GDM1 (cell line): ENCODE results near the gene CIAPIN1.
"Not testable (repeated sequence)": the region's sequence is repeated elsewhere in the genome, so short reads cannot be mapped to it uniquely, and the experiment has no call there.

ENCODE experiments used
- DNase-seq: peaks from one replicate; lab custom pipeline; 2025; lab: John Stamatoyannopoulos, UW

CIAPIN1 gene

DNA sequence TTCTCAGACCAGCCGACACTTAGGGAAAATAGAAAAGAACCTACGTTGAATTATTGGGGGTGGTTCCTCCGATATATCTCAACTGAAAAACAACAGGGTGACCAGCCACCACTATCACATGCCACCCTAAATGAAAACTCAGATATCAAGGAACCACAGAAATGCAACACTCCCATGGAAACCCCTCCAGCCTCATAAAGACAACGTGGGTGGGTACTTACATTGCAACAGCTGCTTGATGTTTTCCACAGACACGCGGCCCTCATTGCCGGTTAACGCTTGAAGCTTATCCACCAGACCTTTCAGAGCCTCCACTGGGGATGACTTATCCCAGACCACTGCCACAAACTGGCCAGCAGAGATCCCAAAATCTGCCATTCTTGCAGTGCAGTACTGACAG lies 6.6 kb downstream of the CIAPIN1 start:
- not testable (repeated sequence) for DNase-seq

DNA sequence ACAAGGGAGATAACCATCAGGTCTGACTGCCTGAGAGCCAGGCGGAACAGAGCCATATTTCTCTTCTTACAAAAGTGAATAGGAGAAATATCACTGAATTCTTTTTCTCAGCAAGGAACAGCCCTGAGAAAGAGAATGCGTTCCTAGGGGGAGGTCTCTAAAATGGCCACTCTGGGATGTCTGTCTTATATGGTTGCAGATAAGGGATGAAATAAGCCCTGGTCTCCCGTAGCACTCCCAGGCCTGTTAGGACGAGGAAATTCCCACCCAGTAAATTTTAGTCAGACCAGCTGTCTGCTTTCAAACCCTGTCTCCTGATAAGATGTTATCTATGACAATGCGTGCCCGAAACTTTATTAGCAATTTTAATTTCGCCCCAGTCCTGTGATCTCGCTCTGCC lies 7.2 kb downstream of the CIAPIN1 start:
- not testable (repeated sequence) for DNase-seq

GRCh38 chr16:57435838-57436237 lies 11.3 kb downstream of the CIAPIN1 start:
- DNase-seq, result no peak

DNA sequence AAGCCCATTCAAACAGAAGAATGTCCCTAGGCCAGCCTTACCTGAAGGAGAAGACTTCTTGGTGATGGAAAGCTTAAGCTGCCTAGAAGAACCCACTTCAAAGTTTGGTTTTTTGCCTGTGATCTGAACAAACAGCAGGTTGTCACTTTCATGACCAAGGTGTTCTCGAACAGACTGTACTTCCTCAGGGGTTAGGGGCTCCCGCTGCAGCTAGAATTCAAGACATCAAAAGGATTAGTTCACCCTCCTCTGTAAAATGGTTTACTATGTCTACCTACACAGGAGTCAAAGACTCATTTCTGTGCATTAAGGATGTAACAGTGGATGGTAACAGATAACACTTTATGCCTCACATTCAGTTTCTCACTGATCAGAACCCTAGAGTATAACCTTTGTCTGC lies 13.2 kb downstream of the CIAPIN1 start:
- DNase-seq, result no peak

GRCh38 chr16:57432989-57433388 lies 14.2 kb downstream of the CIAPIN1 start:
- DNase-seq, result no peak

DNA sequence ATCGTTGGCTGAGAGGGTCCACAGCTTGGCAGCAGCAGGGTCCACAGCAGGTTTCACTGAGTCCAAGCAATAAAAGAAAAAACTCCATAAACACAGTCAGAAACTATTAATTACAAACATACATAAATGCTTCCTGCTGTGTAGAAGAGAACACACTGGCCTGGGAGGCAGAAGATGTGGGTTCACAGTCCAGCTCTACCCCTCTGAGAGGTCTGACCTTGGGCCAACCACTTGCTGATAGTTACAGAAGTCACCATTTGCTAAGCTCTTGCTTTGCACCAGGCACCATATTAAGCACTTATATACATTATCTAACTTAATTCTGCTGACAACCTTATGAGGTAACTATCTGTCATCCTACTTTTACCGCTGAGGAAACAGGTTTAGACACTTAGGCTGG lies 14.7 kb downstream of the CIAPIN1 start:
- no peak for DNase-seq

DNA sequence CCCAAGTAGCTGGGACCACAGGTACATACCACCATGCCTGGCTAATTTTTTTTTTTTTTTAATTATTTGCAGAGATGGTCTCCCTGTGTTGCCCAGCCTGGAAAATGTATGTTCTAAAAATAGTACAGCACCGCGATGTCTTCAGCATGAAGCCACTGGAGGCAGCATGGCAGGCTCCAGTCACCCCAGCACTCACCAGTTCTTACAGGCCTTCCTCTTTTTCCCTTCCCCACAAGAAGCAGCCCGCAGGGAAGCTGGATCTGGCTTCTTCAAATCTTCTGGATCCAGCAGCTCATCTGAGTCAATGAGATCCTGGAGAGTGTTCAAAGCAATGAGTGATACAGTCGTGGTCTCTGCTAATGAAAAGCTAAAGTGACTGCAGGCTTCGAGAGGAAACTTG lies 16.2 kb downstream of the CIAPIN1 start:
- no peak for DNase-seq

GRCh38 chr16:57427824-57428223 lies 19.4 kb downstream of the CIAPIN1 start:
- DNase-seq, result no peak

- no peak for DNase-seq
Observed at GRCh38 chr16:57427307-57427706, 19.9 kb downstream of the CIAPIN1 start.

- DNase-seq, result no peak
Observed at GRCh38 chr16:57426356-57426755, 20.8 kb downstream of the CIAPIN1 start.

GRCh38 chr16:57424583-57424982 lies 22.6 kb downstream of the CIAPIN1 start:
- DNase-seq, result no peak

- DNase-seq, result no peak
Observed at GRCh38 chr16:57423152-57423551, 24.0 kb downstream of the CIAPIN1 start.

GRCh38 chr16:57422026-57422944 lies 24.9 kb downstream of the CIAPIN1 start:
- DNase-seq, result no peak

GRCh38 chr16:57419506-57419905 lies 27.7 kb downstream of the CIAPIN1 start:
- DNase-seq, result no peak

GRCh38 chr16:57416084-57416483 lies 31.1 kb downstream of the CIAPIN1 start:
- DNase-seq, result no peak

DNA sequence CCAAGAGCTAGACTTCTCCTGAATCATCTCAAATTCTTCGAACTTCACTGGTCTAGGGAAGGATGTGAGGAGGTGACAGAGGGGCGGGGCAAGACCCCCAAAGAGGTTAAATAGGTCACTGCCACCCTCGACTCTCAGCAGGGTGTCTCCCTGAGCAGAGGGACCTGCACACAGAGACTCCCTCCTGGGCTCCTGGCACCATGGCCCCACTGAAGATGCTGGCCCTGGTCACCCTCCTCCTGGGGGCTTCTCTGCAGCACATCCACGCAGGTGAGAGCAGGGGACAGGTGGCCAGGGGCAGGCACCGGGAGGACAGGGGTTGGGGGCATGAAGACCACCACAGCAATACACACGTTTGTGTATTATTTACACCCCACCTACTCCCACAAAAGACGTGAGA lies 33.5 kb downstream of the CIAPIN1 start:
- DNase-seq, result no peak

- DNase-seq, result no peak
Observed at GRCh38 chr16:57413301-57413730, 33.9 kb downstream of the CIAPIN1 start.

- DNase-seq, result no peak
Observed at GRCh38 chr16:57412584-57412983, 34.6 kb downstream of the CIAPIN1 start.

DNA sequence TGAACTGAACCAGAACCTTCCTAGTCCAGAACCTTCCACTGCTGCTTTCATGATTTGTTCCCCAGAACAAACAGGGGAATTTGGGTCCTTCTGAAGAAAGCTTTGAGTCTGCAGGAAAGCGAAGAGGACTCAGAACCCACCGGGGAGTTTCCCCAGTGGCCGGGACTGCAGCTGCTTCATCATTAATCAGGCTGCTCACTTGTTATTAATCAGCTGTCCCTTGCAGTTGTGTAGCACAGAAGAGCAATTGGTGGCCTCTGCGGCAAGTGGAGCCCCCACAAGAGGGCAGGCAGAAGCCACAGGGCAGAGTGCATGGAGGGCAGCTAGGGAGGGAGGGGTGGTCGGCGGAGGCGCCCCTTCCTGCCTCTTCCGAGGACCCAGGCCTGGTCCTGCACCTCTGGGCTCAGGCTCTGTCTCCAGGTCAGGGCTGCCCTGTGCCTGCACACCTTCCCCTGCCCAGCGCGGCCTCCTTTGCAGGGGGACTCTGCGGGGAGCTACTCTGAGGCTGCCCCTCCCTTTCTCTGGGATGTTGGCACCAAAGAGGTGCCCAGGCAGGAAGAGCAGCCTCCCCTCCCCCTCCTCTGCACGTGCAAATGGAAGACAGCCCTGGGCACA lies 35.7 kb downstream of the CIAPIN1 start:
- no peak for DNase-seq

GRCh38 chr16:57409870-57410587 lies 37.2 kb downstream of the CIAPIN1 start:
- DNase-seq, result no peak

DNA sequence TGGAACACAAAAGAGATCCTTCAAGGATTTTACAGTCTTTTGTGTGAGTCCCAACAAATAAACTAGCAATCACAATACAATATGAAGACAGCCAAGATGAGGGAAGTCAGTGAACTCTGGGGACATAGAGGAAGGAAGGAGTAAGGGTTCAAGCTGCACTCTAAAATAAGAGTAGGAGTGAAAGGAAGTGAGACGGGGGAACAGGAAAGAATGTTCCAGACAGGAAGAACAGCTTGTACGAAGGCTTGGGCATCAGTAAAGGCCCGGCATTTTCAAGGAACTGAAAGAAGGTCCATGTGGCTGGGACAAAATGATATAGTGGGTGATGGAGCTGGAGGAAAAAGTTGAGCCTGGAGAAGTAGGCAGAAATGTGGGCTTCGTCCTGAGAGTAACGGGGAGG lies 38.1 kb downstream of the CIAPIN1 start:
- DNase-seq, result no peak

GRCh38 chr16:57407521-57408353 lies 39.4 kb downstream of the CIAPIN1 start:
- DNase-seq, result no peak
